Measurements from ENCODE around the gene MRPS10. TPM values are rescaled to one million over a fixed set of nuclear protein-coding genes. Genes with fewer than 3 reads are reported as not detected.

MRPS10 gene
- total and polyA plus RNA-seq, 10 of the 15 experiments (the other 5 are each of a cell fraction or from before 2014, with no cell fraction given): 28.5 to 83.3 (median 52.8) TPM

- Histone ChIP-seq H3K27me3 (replicated peaks in 1 of 2; ENCODE audit: control insufficient read depth in 2 of 2, insufficient read depth in 2 of 2, low read length in 1 of 2) (no peaks in the 10 kb centered on the region), H3K4me2 (ENCODE audit: control insufficient read depth, insufficient read depth) (no peak overlapping the region), H4K20me1 (ENCODE audit: control insufficient read depth, insufficient read depth) (no peaks in the 10 kb centered on the region), H2AFZ (ENCODE audit: control insufficient read depth, low read depth, low read length) (no peak overlapping the region), H3K36me3 (ENCODE audit: control insufficient read depth in 2 of 2, insufficient read depth in 2 of 2, low read length in 1 of 2) (no peaks in the 10 kb centered on the region), H3K9ac (ENCODE audit: control insufficient read depth, insufficient read depth, low read length) (no peak overlapping the region), H3K4me3 (no peak overlapping the region), H3K79me2 (ENCODE audit: control insufficient read depth, insufficient read depth, low read length) (no peaks in the 10 kb centered on the region), H3K9me3 (replicated peaks; ENCODE audit: control insufficient read depth, insufficient read depth, low read length) (no peaks in the 10 kb centered on the region), H3K4me1 (ENCODE audit: control insufficient read depth, insufficient read depth, low read length) (no peaks in the 10 kb centered on the region), H3K27ac (ENCODE audit: control insufficient read depth, insufficient read depth) (no peak overlapping the region)
- WGBS (ENCODE audit: insufficient coverage, insufficient replicate concordance, low lambda C conversion rate, missing lambda C conversion rate): 15% methylated on average over 3 of the region's 3 CpGs
- DNase-seq (ENCODE audit: low read depth, low spot score) (no peak), FAIRE-seq (no peak), ATAC-seq (no peak)
- SMC1A ChIA-PET (ENCODE audit: uncharacterized antibody, unreplicated experiment): interaction anchor here (1.1 to 1.6 kb wide), 3 partner anchors 35 to 546 kb away, joined by 3 to 5 read pairs (median 3); no protein-coding TSS in a partner anchor
- CTCF ChIA-PET: interaction anchor here (1.7 kb wide), 1 partner anchor 35 kb away, joined by 4 read pairs; no protein-coding TSS in a partner anchor
- POLR2A ChIA-PET: no interaction called here
- in situ Hi-C loops (cut with MboI) (no loop called here), intact Hi-C loops (cut with micrococcal nuclease; ENCODE audit: unreplicated experiment) (no loop called here)
- RAD21 ChIA-PET (ENCODE audit: unreplicated experiment): interaction anchor here (0.6 kb wide), 1 partner anchor 116 kb away, joined by 3 read pairs; no protein-coding TSS in a partner anchor
- no TSS peak for BruUV-seq (replicated peaks)
- no peak for TF ChIP-seq E2F8 (IDR thresholded peaks at IDR 0.05; ENCODE audit: low read depth, partially characterized antibody)
- TF ChIP-seq ZBED1 (IDR thresholded peaks at IDR 0.05; ENCODE audit: borderline replicate concordance): no peak
- no peak for TF ChIP-seq RAD51 (IDR thresholded peaks at IDR 0.05)
- TF ChIP-seq GABPA (IDR thresholded peaks at IDR 0.05; ENCODE audit: low read depth): no peak
- no peak for TF ChIP-seq HDAC6 (IDR thresholded peaks at IDR 0.05; ENCODE audit: unreplicated experiment)
- TF ChIP-seq CUX1 (IDR thresholded peaks at IDR 0.05; ENCODE audit: insufficient replicate concordance, low read depth, low read length): no peak
- TF ChIP-seq NFYA (IDR thresholded peaks at IDR 0.05; ENCODE audit: borderline replicate concordance, low read depth, low read length): no peak
- no peak for TF ChIP-seq USF2 (IDR thresholded peaks at IDR 0.05; ENCODE audit: borderline replicate concordance, low read depth, low read length)
- TF ChIP-seq BMI1 (IDR thresholded peaks at IDR 0.05; ENCODE audit: borderline replicate concordance): no peak
- TF ChIP-seq CEBPZ (IDR thresholded peaks at IDR 0.05; ENCODE audit: low read depth, low read length): no peak
Measured at GRCh38 chr6:42179945-42180313, 37.7 kb downstream of the MRPS10 start.

Data from GM12878 (cell line).